ENCODE measurements around the gene CCDC195.
"Not testable (repeated sequence)": the region's sequence is repeated elsewhere in the genome, so short reads cannot be mapped to it uniquely, and the experiment has no call there.

Gene CCDC195

GRCh38 chr2:224690868-224691267 is 25.3 kb downstream of the CCDC195 start:
- no peak for DNase-seq (ENCODE audit: low read depth in 2 of 2)

GRCh38 chr2:224689539-224689938 is 26.6 kb downstream of the CCDC195 start:
- no peak for DNase-seq (ENCODE audit: low read depth in 2 of 2)

GRCh38 chr2:224688997-224689396 is 27.2 kb downstream of the CCDC195 start:
- DNase-seq (ENCODE audit: low read depth in 2 of 2), result no peak

- DNase-seq (ENCODE audit: low read depth in 2 of 2), result no peak
Observed at GRCh38 chr2:224687156-224687555, 29.0 kb downstream of the CCDC195 start.

GRCh38 chr2:224685121-224685520 is 31.0 kb downstream of the CCDC195 start:
- no peak for DNase-seq (ENCODE audit: low read depth in 2 of 2)

- DNase-seq (ENCODE audit: low read depth in 2 of 2), result no peak
Observed at GRCh38 chr2:224682134-224682533, 34.0 kb downstream of the CCDC195 start.

- no peak for DNase-seq (ENCODE audit: low read depth in 2 of 2)
Observed at GRCh38 chr2:224671731-224672130, 44.4 kb downstream of the CCDC195 start.

GRCh38 chr2:224670203-224670602 is 46.0 kb downstream of the CCDC195 start:
- DNase-seq (ENCODE audit: low read depth in 2 of 2), result no peak

- no peak for DNase-seq (ENCODE audit: low read depth in 2 of 2)
Observed at GRCh38 chr2:224669449-224669848, 46.7 kb downstream of the CCDC195 start.

- no peak for DNase-seq (ENCODE audit: low read depth in 2 of 2)
Observed at GRCh38 chr2:224668123-224668909, 47.8 kb downstream of the CCDC195 start.

- no peak for DNase-seq (ENCODE audit: low read depth in 2 of 2)
Observed at GRCh38 chr2:224666951-224667553, 49.1 kb downstream of the CCDC195 start.

- DNase-seq (ENCODE audit: low read depth in 2 of 2), result not testable (repeated sequence)
Observed at GRCh38 chr2:224663322-224663721, 52.8 kb downstream of the CCDC195 start.

- DNase-seq (ENCODE audit: low read depth in 2 of 2), result not testable (repeated sequence)
Observed at GRCh38 chr2:224661708-224662107, 54.5 kb downstream of the CCDC195 start.

- DNase-seq (ENCODE audit: low read depth in 2 of 2), result no peak
Observed at GRCh38 chr2:224659714-224660113, 56.5 kb downstream of the CCDC195 start.

GRCh38 chr2:224658780-224659405 is 57.3 kb downstream of the CCDC195 start:
- DNase-seq (ENCODE audit: low read depth in 2 of 2), result no peak

GRCh38 chr2:224657349-224657748 is 58.8 kb downstream of the CCDC195 start:
- DNase-seq (ENCODE audit: low read depth in 2 of 2), result no peak

GRCh38 chr2:224655006-224655537 is 61.1 kb downstream of the CCDC195 start:
- no peak for DNase-seq (ENCODE audit: low read depth in 2 of 2)

All from stimulated activated CD8-positive, alpha-beta memory T cell treated with anti-CD3 and anti-CD28 coated beads, Interleukin-15, amount 100 ng/mL, for 4 hours (primary cell).